A549 (cell line): ENCODE results near the gene CHD6. TPM values are rescaled to one million over a fixed set of nuclear protein-coding genes. Genes with fewer than 3 reads are reported as not detected.

Experiments
- ATAC-seq, 2 experiments: fragments of 200-7000 bp in 1 of 2; fragments of >200 bp in 1 of 2; cut with Nextera tagmentation in 1 of 2; cut with Tn5 transposase in 1 of 2; 3 replicates each; pipeline versions ENCODE4 v1.8.0 to v1.9.1; 2018 to 2020; ENCODE audit warnings: mild to moderate bottlenecking in 1 of 2, moderate library complexity in 1 of 2
- CTCF ChIA-PET: fragments of 300-600 bp; sonication (Branson Sonifier 250); formaldehyde crosslinking; extraction: SDS; loops from one replicate; lab custom pipeline; 2021; ENCODE audit warnings: antibody characterized with exemption, inconsistent platforms; lab: Yijun Ruan, JAX
- POLR2A ChIA-PET: fragments of 350-600 bp; formaldehyde crosslinking; extraction: SDS; loops from one replicate; lab custom pipeline; 2021; ENCODE audit warnings: antibody characterized with exemption, inconsistent platforms; lab: Yijun Ruan, JAX
- DNase-seq, 2 experiments: peaks; one replicate each; pipeline versions ENCODE4 v3.0.0 to v3.0.0-alpha.2; 2011 to 2016; ENCODE audit warnings: low read depth in 1 of 2, low spot score in 1 of 2
- FAIRE-seq: peaks from 2 replicates; lab custom pipeline; 2011; peaks lifted over from hg19 to GRCh38; lab: Jason Lieb, UNC
- H3K27ac ChIP-seq, 2 experiments: fragments of >200 bp; sonication (Bioruptor Twin); formaldehyde crosslinking; 3 replicates each; pipeline ENCODE4 v1.5.1; 2016 to 2017
- H3K4me1 ChIP-seq: fragments of >200 bp; sonication (Bioruptor Twin); formaldehyde crosslinking; 3 replicates; pipeline ENCODE4 v1.6.1; 2016
- H3K4me2 ChIP-seq: fragments of >200 bp; sonication (Bioruptor Twin); formaldehyde crosslinking; 3 replicates; pipeline ENCODE4 v1.6.1; 2016
- H3K4me3 ChIP-seq: fragments of >200 bp; sonication (Bioruptor Twin); formaldehyde crosslinking; 3 replicates; pipeline ENCODE4 v1.5.1; 2016
- H3K9me3 ChIP-seq: fragments of >200 bp; sonication (Bioruptor Twin); formaldehyde crosslinking; 3 replicates; pipeline ENCODE4 v1.6.1; 2016
- BHLHE40 ChIP-seq: IDR thresholded peaks from 2 replicates; pipeline ENCODE4 v1.6.1; 2012; ENCODE audit warnings: low read depth, low read length, inconsistent platforms
- CEBPB ChIP-seq, 2 experiments: fragments of >200 bp in 1 of 2; sonication (Bioruptor Twin) in 1 of 2; formaldehyde crosslinking in 1 of 2; IDR thresholded peaks; 2 replicates each; pipeline ENCODE4 v1.6.1; 2012 to 2016
- EHF ChIP-seq: fragments of 250-450 bp; sonication (Bioruptor Pico); IDR thresholded peaks from 2 replicates; pipeline ENCODE4 v1.5.0; 2020; ENCODE audit warnings: mild to moderate bottlenecking
- EP300 ChIP-seq, 2 experiments: fragments of >200 bp; sonication (Bioruptor Twin); formaldehyde crosslinking; IDR thresholded peaks; 2 replicates in 1 of 2; 3 replicates in 1 of 2; pipeline ENCODE4 v1.6.1; 2016 to 2017
- FOSL2 ChIP-seq, 2 experiments: fragments of 450-650 bp in 1 of 2; fragments of >200 bp in 1 of 2; sonication (Bioruptor Twin) in 1 of 2; formaldehyde crosslinking; IDR thresholded peaks; 2 replicates each; pipeline versions ENCODE4 v1.5.0 to v1.6.1; 2016 to 2020; ENCODE audit warnings: mild to moderate bottlenecking in 1 of 2, moderate library complexity in 1 of 2
- HEYL ChIP-seq: fragments of 250-450 bp; sonication (Bioruptor Pico); IDR thresholded peaks from 2 replicates; pipeline ENCODE4 v1.8.0; 2021; ENCODE audit warnings: mild to moderate bottlenecking, moderate library complexity
- JUN ChIP-seq, 2 experiments: fragments of >200 bp; sonication (Bioruptor Twin); formaldehyde crosslinking; IDR thresholded peaks; 2 replicates in 1 of 2; 3 replicates in 1 of 2; pipeline ENCODE4 v1.6.1; 2016 to 2017
- JUNB ChIP-seq: fragments of >200 bp; sonication (Bioruptor Twin); formaldehyde crosslinking; IDR thresholded peaks from 2 replicates; pipeline ENCODE4 v1.6.1; 2016
- MAFK ChIP-seq: fragments of 450-650 bp; IDR thresholded peaks from 2 replicates; pipeline ENCODE4 v1.6.1; 2014; ENCODE audit not compliant: partially characterized antibody
- MYC ChIP-seq: IDR thresholded peaks from 2 replicates; pipeline ENCODE4 v1.6.1; 2012; ENCODE audit warnings: mild to moderate bottlenecking, inconsistent platforms, low read length, improper control_type of control experiment, borderline replicate concordance
- NFE2L2 ChIP-seq: fragments of 150-350 bp; conservative IDR thresholded peaks from 2 replicates; pipeline ENCODE4 v1.6.1; 2014; ENCODE audit warnings: low read length
- PHF8 ChIP-seq: fragments of 200-600 bp; sonication (generic); IDR thresholded peaks from 2 replicates; pipeline ENCODE4 v1.6.1; 2016; ENCODE audit warnings: low read depth, mild to moderate bottlenecking, antibody characterized with exemption, moderate library complexity, borderline replicate concordance
- RAD21 ChIP-seq, 2 experiments: fragments of >200 bp in 1 of 2; sonication (Bioruptor Twin) in 1 of 2; formaldehyde crosslinking in 1 of 2; IDR thresholded peaks in 1 of 2; conservative IDR thresholded peaks in 1 of 2; 2 replicates in 1 of 2; 3 replicates in 1 of 2; pipeline ENCODE4 v1.6.1; 2012 to 2018; ENCODE audit warnings: inconsistent platforms in 1 of 2
- RARB ChIP-seq: fragments of 250-450 bp; sonication (Bioruptor Pico); IDR thresholded peaks from 2 replicates; pipeline ENCODE4 v1.8.0; 2021; ENCODE audit warnings: mild to moderate bottlenecking, moderate library complexity
- TFCP2L1 ChIP-seq: fragments of 250-450 bp; sonication (Bioruptor Pico); IDR thresholded peaks from 2 replicates; pipeline ENCODE4 v1.5.0; 2021; ENCODE audit warnings: mild to moderate bottlenecking
- WGBS: methylation state at CpG from one replicate; pipeline ENCODE4 v1.1.6; 2017; ENCODE audit errors: missing lambda C conversion rate; 5-methylcytosine and 5-hydroxymethylcytosine counted together
- polyA plus RNA-seq, 4 experiments: library from polyadenylated mRNA; depleted of rRNA in 3 of 4; stranded (reverse); fragments of >200 nt; fragmentation: RNase III in 1 of 4; extraction: RNeasy Plus Mini Kit Qiagen cat#74134 plus additional on column Dnase treatment in 1 of 4; gene quantifications; 2 replicates in 3 of 4; 3 replicates in 1 of 4; pipeline ENCODE4 v1.2.3, GENCODE V29; 2011 to 2017
- TF ChIP-seq, protein P1 (sequence below): IDR thresholded peaks from 2 replicates; pipeline ENCODE4 v1.6.1; 2012
- TF ChIP-seq, protein P2 (sequence below): fragments of 150-350 bp; IDR thresholded peaks from 2 replicates; pipeline ENCODE4 v1.6.1; 2014; ENCODE audit warnings: low read depth, mild to moderate bottlenecking, low read length
- TF ChIP-seq, protein P3 (sequence below): fragments of 250-450 bp; sonication (Bioruptor Pico); IDR thresholded peaks from 2 replicates; pipeline ENCODE4 v1.5.0; 2020; ENCODE audit warnings: low read depth, mild to moderate bottlenecking, moderate library complexity
- TF ChIP-seq, protein P4 (sequence below): fragments of >200 bp; sonication (Bioruptor Twin); formaldehyde crosslinking; IDR thresholded peaks from 3 replicates; pipeline ENCODE4 v1.6.1; 2016

The CHD6 gene
- polyA plus RNA-seq, 2 of the 4 experiments (the other 2 are of a cell fraction), result 8.2 to 22.6 TPM

DNA sequence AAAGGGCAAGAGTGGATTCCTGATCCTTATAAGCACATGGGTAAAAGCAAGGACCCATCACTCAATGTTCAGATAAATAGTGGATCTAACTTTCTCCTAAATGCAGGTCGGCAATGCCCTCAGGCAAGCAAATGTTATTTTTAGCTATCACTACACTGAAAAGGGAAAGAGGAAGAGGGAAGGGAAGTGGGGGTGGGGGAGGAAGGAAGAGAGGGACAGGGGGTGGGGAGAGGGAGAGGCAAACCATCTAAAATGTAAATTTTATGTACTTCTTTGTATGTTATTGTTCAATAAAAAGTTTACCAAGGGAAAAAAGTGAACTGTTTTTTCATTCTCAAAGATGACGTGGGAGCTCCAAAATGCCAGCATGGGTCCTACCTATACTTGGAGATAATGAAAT, 44.2 kb downstream of the CHD6 start:
- DNase-seq, result no peak
- no peak overlapping the region for H3K4me3 ChIP-seq
- no peak for FAIRE-seq
- no peak overlapping the region for H3K4me2 ChIP-seq
- no peak overlapping the region for H3K27ac ChIP-seq
- H3K9me3 ChIP-seq, result no peaks in the 10 kb centered on the region
- peaks cover 32% of the 10 kb centered on the region for H3K4me1 ChIP-seq
- no peak for ATAC-seq
- CTCF ChIA-PET, result no interaction called here
- TF ChIP-seq JUNB, result no peak
- no peak for TF ChIP-seq PHF8
- no peak for TF ChIP-seq RARB (CRISPR knock-in tag)
- no peak for TF ChIP-seq CEBPB (IDR thresholded peaks at IDR 0.05)
- no peak for TF ChIP-seq BHLHE40
- TF ChIP-seq, protein P1, sequence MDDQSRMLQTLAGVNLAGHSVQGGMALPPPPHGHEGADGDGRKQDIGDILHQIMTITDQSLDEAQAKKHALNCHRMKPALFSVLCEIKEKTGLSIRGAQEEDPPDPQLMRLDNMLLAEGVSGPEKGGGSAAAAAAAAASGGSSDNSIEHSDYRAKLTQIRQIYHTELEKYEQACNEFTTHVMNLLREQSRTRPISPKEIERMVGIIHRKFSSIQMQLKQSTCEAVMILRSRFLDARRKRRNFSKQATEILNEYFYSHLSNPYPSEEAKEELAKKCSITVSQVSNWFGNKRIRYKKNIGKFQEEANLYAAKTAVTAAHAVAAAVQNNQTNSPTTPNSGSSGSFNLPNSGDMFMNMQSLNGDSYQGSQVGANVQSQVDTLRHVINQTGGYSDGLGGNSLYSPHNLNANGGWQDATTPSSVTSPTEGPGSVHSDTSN, result no peak
- TF ChIP-seq EHF (CRISPR knock-in tag), result no peak
- 61% methylated on average over 2 of the region's 2 CpGs for WGBS
- POLR2A ChIA-PET, result no interaction called here

DNA sequence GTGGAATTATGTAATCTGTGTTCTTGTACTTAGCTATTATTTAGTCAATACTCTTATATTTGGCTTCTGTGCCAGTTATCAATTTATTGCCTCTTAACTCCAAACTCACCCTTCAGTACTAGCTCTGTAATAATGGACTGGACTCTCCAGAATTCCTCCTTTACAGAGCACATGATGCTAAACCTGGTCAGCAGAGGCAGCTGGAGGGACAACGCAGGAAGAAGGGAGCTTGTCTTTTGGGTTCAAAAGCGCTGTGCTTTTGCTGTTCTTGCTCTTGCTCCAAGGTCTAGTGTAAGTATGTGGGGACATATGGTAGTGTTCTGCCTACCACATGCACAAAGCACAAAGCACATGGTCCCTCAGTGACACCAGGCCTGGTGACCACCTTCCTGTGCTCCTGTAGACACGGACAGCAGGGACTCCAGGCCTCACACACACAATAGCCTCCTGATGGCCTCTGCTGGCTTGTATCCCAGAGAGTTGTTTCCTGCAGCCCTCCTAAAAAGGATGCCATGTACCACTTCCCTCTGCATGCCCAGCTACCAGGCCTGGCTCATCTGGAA, 46.1 kb downstream of the CHD6 start:
- ChIA-PET POLR2A (interaction anchor here (0.8 kb wide), 1 partner anchor 46 kb away, joined by 3 read pairs; the partner anchor contains the start of gene CHD6), CTCF (interaction anchor here (1.3 kb wide), 1 partner anchor 32 kb away, joined by 4 read pairs; no protein-coding TSS in a partner anchor)
- Histone ChIP-seq H3K27ac (no peak overlapping the region), H3K4me3 (no peak overlapping the region), H3K4me2 (no peak overlapping the region), H3K9me3 (no peaks in the 10 kb centered on the region), H3K4me1 (peaks cover 21% of the 10 kb centered on the region)
- 86% methylated on average over 3 of the region's 3 CpGs for WGBS
- ATAC-seq, result no peak
- FAIRE-seq, result no peak
- TF ChIP-seq TFCP2L1 (no peak), RAD21 (conservative IDR thresholded peaks at IDR 0.05 in 1 of 2, IDR thresholded peaks at IDR 0.05 in 1 of 2) (no peak), MAFK (no peak), EP300 (IDR thresholded peaks at IDR 0.05) (no peak), PHF8 (no peak), RARB (CRISPR knock-in tag) (no peak), JUN (IDR thresholded peaks at IDR 0.05) (no peak), MYC (no peak), HEYL (CRISPR knock-in tag) (no peak), BHLHE40 (no peak), NFE2L2 (no peak), FOSL2 (IDR thresholded peaks at IDR 0.05) (no peak), FOSL2 (CRISPR knock-in tag; IDR thresholded peaks at IDR 0.05) (no peak)
- TF ChIP-seq, protein P2, sequence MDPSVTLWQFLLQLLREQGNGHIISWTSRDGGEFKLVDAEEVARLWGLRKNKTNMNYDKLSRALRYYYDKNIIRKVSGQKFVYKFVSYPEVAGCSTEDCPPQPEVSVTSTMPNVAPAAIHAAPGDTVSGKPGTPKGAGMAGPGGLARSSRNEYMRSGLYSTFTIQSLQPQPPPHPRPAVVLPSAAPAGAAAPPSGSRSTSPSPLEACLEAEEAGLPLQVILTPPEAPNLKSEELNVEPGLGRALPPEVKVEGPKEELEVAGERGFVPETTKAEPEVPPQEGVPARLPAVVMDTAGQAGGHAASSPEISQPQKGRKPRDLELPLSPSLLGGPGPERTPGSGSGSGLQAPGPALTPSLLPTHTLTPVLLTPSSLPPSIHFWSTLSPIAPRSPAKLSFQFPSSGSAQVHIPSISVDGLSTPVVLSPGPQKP, result no peak
- TF ChIP-seq, protein P3, sequence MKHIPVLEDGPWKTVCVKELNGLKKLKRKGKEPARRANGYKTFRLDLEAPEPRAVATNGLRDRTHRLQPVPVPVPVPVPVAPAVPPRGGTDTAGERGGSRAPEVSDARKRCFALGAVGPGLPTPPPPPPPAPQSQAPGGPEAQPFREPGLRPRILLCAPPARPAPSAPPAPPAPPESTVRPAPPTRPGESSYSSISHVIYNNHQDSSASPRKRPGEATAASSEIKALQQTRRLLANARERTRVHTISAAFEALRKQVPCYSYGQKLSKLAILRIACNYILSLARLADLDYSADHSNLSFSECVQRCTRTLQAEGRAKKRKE (CRISPR knock-in tag), result no peak
- TF ChIP-seq, protein P4, sequence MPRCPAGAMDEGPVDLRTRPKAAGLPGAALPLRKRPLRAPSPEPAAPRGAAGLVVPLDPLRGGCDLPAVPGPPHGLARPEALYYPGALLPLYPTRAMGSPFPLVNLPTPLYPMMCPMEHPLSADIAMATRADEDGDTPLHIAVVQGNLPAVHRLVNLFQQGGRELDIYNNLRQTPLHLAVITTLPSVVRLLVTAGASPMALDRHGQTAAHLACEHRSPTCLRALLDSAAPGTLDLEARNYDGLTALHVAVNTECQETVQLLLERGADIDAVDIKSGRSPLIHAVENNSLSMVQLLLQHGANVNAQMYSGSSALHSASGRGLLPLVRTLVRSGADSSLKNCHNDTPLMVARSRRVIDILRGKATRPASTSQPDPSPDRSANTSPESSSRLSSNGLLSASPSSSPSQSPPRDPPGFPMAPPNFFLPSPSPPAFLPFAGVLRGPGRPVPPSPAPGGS, result no peak
- DNase-seq, result no peak
